HG02759 (cell line): Measurements from ENCODE around the gene ARG1.

Source experiments
- ATAC-seq: cut with Tn5 transposase; IDR thresholded peaks from one replicate; pipeline ENCODE4 v1.9.1; 2021; ENCODE audit warnings: mild to moderate bottlenecking, moderate library complexity; ENCODE audit not compliant: unreplicated experiment

Gene ARG1

GRCh38 chr6:131581523-131581922 lies 8.5 kb downstream of the ARG1 start:
- no peak for ATAC-seq

GRCh38 chr6:131586543-131586942 lies 13.5 kb downstream of the ARG1 start:
- no peak for ATAC-seq

GRCh38 chr6:131587909-131588308 lies 14.9 kb downstream of the ARG1 start:
- no peak for ATAC-seq

- no peak for ATAC-seq
Observed at GRCh38 chr6:131588643-131589042, 15.6 kb downstream of the ARG1 start.

GRCh38 chr6:131592935-131593334 lies 19.9 kb downstream of the ARG1 start:
- ATAC-seq, result no peak

GRCh38 chr6:131594074-131594473 lies 21.0 kb downstream of the ARG1 start:
- no peak for ATAC-seq

GRCh38 chr6:131597446-131597845 lies 24.4 kb downstream of the ARG1 start:
- no peak for ATAC-seq

GRCh38 chr6:131600716-131601115 lies 27.7 kb downstream of the ARG1 start:
- no peak for ATAC-seq

GRCh38 chr6:131602781-131603312 lies 29.8 kb downstream of the ARG1 start:
- no peak for ATAC-seq

GRCh38 chr6:131613296-131613925 lies 40.4 kb downstream of the ARG1 start:
- ATAC-seq, result no peak

GRCh38 chr6:131615275-131615674 lies 42.2 kb downstream of the ARG1 start:
- ATAC-seq, result no peak

GRCh38 chr6:131627724-131628682 lies 55.0 kb downstream of the ARG1 start, which contains the start of gene MED23:
Gene MED23, minus strand, starts transcription at chr6:131628242. Its CDS starts 193 bp downstream, at chr6:131628049.
- ATAC-seq, result peak; percentile 97

GRCh38 chr6:131628726-131629125 lies 55.7 kb downstream of the ARG1 start:
- no peak for ATAC-seq

- ATAC-seq, result no peak
Observed at GRCh38 chr6:131629651-131630050, 56.6 kb downstream of the ARG1 start.

- no peak for ATAC-seq
Observed at GRCh38 chr6:131631625-131632289, 58.7 kb downstream of the ARG1 start.
